Osteocyte (in vitro differentiated cells): ENCODE results near the gene ARID4B. TPM values are rescaled to one million over a fixed set of nuclear protein-coding genes. Genes with fewer than 3 reads are reported as not detected.

Experiments used
- DNase-seq: peaks from one replicate; pipeline ENCODE4 v3.0.0; 2021; ENCODE audit warnings: mixed read lengths; ENCODE audit not compliant: unreplicated experiment; ENCODE audit errors: extremely low spot score
- H3K27ac Mint-ChIP-seq: one replicate; pipeline ENCODE4 v1.8.0; 2021; ENCODE audit warnings: mild to moderate bottlenecking, mixed read lengths; ENCODE audit not compliant: unreplicated experiment
- H3K27me3 Mint-ChIP-seq: one replicate; pipeline ENCODE4 v1.8.0; 2021; ENCODE audit warnings: mixed read lengths; ENCODE audit not compliant: unreplicated experiment
- H3K36me3 Mint-ChIP-seq: one replicate; pipeline ENCODE4 v1.8.0; 2021; ENCODE audit warnings: mixed read lengths; ENCODE audit not compliant: unreplicated experiment
- H3K4me1 Mint-ChIP-seq: one replicate; pipeline ENCODE4 v1.8.0; 2021; ENCODE audit warnings: mixed read lengths; ENCODE audit not compliant: unreplicated experiment
- H3K4me3 Mint-ChIP-seq: one replicate; pipeline ENCODE4 v1.8.0; 2021; ENCODE audit warnings: mild to moderate bottlenecking, moderate library complexity, mixed read lengths; ENCODE audit not compliant: unreplicated experiment
- H3K9me3 Mint-ChIP-seq: one replicate; pipeline ENCODE4 v1.8.0; 2021; ENCODE audit warnings: mixed read lengths; ENCODE audit not compliant: unreplicated experiment
- CTCF ChIP-seq: fragments of 200-600 bp; sonication (generic); IDR thresholded peaks from 2 replicates; pipeline ENCODE4 v1.5.0; 2021; ENCODE audit warnings: antibody characterized with exemption, mild to moderate bottlenecking, moderate library complexity
- total RNA-seq: library from RNA; stranded (reverse); gene quantifications from 2 replicates; pipeline ENCODE4 v1.2.1, GENCODE V29; 2021

Gene ARID4B
- total RNA-seq, 1 donor from 2014 or later = 41.3 TPM

DNA sequence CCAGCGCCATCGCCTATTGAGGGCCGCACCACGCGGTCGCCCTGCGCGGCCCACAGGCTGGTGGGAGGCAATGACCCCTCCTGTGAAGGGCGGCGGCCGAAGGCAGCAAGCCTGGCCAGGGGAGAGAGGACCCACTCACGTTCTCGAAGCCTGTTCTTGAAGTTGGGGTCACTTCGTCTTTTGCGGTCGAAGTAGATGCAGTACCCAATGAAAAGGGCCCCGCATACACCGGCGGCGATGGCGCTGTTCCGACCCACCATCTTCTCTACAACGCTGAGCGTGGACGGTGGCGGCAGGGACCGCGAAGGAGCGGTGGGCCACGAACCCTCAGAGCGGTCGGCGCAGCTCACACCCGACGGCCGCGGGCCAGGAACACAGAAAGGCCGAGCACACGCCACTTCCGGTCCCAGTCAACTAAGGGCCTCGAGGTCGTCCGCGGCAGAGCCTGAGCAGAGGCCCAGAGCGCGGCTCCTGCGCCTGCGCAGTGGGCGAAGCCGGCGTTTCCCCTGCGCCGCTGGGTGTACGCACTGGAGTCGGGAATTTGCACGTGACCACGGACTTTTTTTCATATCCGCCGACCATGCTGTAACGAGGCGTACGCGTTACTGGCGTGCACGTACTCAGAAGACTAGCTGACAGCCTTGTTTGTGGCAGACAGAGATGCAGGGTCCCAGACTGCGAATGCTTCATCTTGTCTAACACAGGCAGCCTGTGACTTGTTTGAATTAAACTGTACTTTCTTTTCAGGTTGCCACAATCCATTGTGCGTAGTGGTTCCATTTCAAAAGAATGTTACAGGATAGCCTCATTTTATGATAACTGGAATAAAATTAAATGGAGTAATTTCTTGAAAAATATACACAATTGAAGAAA is 199.3 kb downstream of the ARID4B start, which contains the start of gene TOMM20:
TOMM20 (minus strand) TSS at position 382 of the 873 bp plus-strand sequence; CDS start at position 260, 122 bp downstream.
- no peaks in the 10 kb centered on the region for H3K27me3 Mint-ChIP-seq
- peak within 1 kb of the TSS; percentile 99 for H3K27ac Mint-ChIP-seq
- H3K36me3 Mint-ChIP-seq = peaks cover 20% of the 10 kb centered on the region
- no peaks in the 10 kb centered on the region for H3K9me3 Mint-ChIP-seq
- peak within 1 kb of the TSS; percentile 98 for H3K4me3 Mint-ChIP-seq
- no peak for TF ChIP-seq CTCF
- peak; percentile 99 for DNase-seq
- peaks cover 35% of the 10 kb centered on the region for H3K4me1 Mint-ChIP-seq

DNA sequence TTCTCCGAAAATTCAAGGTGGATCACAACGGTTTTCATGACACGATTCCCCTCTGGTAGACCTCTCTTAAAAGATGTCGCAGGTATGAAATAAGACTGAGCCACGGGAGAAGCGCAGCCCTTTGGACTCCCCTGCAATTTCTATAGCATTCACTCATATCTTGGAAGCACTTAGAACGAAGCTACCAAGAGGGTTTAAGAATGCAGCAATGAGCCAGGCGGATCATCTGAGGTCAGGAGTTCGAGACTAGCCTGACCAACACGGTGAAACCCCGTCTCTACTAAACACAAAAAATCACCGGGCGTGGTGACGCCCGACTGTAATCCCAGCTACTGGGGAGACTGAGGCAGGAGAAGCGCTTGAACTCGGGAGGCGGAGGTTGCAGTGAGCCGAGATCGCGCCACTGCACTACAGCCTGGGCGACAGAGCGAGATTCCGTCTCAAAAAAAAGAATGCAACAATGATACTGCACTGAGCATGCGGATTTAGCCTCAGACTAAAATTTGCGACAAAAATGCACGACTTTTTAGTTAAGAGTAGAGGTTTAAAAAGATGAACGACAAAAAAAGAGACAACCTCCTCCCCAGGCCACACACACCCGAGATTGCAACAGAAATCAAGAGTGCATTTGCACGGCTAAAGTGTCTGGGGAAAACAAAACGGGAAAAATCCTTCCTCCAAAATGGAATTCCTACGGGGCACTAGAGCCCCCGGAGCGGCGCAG is 200.1 kb downstream of the ARID4B start:
- TF ChIP-seq CTCF = no peak
- Mint-ChIP-seq H3K4me3 (peak overlapping the region; percentile 98), H3K27me3 (no peaks in the 10 kb centered on the region), H3K27ac (peak overlapping the region; percentile 99), H3K9me3 (no peaks in the 10 kb centered on the region), H3K4me1 (peaks cover 39% of the 10 kb centered on the region), H3K36me3 (peaks cover 20% of the 10 kb centered on the region)
- peak; percentile 71 for DNase-seq

DNA sequence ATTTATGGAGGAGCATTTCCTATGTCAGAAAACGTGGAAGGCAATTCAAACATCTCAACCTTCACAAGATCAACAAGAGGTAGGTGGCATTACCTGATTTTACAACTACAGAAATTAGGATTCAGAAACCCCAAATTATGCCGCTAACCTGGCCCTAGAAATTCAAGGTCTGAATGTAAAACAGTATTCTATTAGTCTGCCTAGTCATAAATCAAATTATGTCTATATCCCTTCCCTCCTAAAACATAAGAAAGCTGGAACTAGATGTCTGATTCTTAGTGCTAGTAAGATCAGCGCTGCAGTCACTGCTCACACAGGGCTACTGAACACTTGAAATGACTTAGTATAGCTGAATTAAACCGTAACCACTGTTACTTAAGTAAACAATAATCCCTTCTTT is 200.8 kb downstream of the ARID4B start:
- peak overlapping the region; percentile 98 for H3K4me3 Mint-ChIP-seq

GRCh38 chr1:235124665-235125064 is 203.3 kb downstream of the ARID4B start:
- TF ChIP-seq CTCF = no peak
- Mint-ChIP-seq H3K4me3 (no peak overlapping the region), H3K27me3 (no peaks in the 10 kb centered on the region), H3K27ac (no peak overlapping the region), H3K9me3 (no peaks in the 10 kb centered on the region), H3K36me3 (peaks cover 19% of the 10 kb centered on the region), H3K4me1 (peaks cover 47% of the 10 kb centered on the region)
- DNase-seq = no peak

More for the DNA sequence above, 200.8 kb downstream of the ARID4B start:
- no peaks in the 10 kb centered on the region for H3K9me3 Mint-ChIP-seq
- no peaks in the 10 kb centered on the region for H3K27me3 Mint-ChIP-seq
- peaks cover 16% of the 10 kb centered on the region for H3K36me3 Mint-ChIP-seq
- H3K27ac Mint-ChIP-seq = peak overlapping the region; percentile 99
- no peak for DNase-seq
- no peak for TF ChIP-seq CTCF
- peaks cover 45% of the 10 kb centered on the region for H3K4me1 Mint-ChIP-seq

GRCh38 chr1:235124111-235124510 is 203.9 kb downstream of the ARID4B start:
- Mint-ChIP-seq H3K4me3 (no peak overlapping the region), H3K27me3 (no peaks in the 10 kb centered on the region), H3K36me3 (peaks cover 21% of the 10 kb centered on the region), H3K9me3 (no peaks in the 10 kb centered on the region), H3K4me1 (peaks cover 45% of the 10 kb centered on the region), H3K27ac (no peak overlapping the region)
- no peak for TF ChIP-seq CTCF
- no peak for DNase-seq
